Measurements from ENCODE around the gene COL4A4.

COL4A4 gene

DNA sequence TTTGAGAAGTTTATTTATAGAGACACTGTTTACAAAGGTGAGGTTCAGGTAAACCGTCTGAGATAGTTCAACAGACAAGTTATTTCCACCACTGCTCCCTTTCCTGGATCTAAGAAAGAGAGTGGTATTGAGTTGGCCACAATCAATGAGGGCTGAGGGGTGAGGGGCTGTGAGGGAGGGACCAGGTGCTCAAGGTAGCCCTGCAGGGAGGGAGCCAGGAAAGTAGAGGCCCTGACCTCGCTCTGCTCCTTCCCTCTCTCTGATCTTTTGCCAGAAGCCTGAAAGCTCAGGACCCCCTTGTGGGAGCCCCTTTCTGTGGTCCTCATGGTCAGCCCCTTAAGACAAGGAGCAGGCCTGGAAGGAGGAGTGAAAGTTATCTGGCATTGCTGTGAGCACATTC is 30.2 kb upstream of the COL4A4 start:
- no peak overlapping the region for H3K4me3 ChIP-seq (replicated peaks; ENCODE audit: low read depth, low read length)
- DNase-seq (ENCODE audit: low read depth) = no peak
- TF ChIP-seq, protein P1, sequence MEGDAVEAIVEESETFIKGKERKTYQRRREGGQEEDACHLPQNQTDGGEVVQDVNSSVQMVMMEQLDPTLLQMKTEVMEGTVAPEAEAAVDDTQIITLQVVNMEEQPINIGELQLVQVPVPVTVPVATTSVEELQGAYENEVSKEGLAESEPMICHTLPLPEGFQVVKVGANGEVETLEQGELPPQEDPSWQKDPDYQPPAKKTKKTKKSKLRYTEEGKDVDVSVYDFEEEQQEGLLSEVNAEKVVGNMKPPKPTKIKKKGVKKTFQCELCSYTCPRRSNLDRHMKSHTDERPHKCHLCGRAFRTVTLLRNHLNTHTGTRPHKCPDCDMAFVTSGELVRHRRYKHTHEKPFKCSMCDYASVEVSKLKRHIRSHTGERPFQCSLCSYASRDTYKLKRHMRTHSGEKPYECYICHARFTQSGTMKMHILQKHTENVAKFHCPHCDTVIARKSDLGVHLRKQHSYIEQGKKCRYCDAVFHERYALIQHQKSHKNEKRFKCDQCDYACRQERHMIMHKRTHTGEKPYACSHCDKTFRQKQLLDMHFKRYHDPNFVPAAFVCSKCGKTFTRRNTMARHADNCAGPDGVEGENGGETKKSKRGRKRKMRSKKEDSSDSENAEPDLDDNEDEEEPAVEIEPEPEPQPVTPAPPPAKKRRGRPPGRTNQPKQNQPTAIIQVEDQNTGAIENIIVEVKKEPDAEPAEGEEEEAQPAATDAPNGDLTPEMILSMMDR (IDR thresholded peaks at IDR 0.05; ENCODE audit: low read length, missing control alignments) = no peak

DNA sequence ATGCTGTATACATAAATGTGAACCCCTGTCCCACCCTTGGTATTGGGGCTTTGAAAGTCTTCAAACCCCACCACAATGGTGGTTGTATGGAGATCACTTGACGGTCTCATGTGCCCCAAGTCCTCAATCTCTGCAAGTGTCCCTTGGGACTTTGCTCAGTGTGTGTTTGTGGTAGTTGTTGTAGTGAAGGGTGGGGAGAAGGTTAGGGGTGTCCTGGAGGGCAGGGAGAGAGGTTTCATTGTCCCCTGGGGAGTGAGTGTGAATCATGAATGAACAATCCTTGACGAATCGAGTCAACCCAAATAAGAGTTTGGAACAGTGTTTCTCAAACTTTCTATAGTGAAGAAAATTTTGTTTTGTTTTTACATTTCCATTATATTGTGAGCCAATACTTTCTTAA is 28.5 kb upstream of the COL4A4 start:
- no peak for DNase-seq (ENCODE audit: low read depth)

DNA sequence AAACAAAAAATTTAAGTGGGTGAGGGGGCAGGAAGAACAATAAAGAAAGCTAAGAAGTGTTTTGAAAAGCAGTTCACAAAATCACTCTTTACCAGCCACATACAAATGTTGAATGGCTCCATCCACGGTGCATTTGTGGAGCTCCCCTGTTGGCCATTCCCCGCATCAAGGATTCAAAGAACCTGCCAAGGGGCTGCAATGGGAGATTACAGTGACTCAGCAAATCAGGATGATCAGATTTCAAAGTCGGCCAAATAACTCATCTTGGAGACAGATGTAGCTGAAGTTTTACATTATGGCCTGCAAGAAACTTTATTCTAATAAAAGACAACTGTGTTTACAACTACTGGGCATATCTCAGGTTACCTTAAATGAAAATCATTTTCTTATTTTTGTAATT is 27.4 kb upstream of the COL4A4 start:
- H3K4me3 ChIP-seq (replicated peaks; ENCODE audit: low read depth, low read length) = no peak overlapping the region
- DNase-seq (ENCODE audit: low read depth) = no peak
- TF ChIP-seq, protein P1 (IDR thresholded peaks at IDR 0.05; ENCODE audit: low read length, missing control alignments) = no peak

More for the DNA sequence above, 28.5 kb upstream of the COL4A4 start:
- TF ChIP-seq, protein P1 (IDR thresholded peaks at IDR 0.05; ENCODE audit: low read length, missing control alignments) = no peak
- no peak overlapping the region for H3K4me3 ChIP-seq (replicated peaks; ENCODE audit: low read depth, low read length)

DNA sequence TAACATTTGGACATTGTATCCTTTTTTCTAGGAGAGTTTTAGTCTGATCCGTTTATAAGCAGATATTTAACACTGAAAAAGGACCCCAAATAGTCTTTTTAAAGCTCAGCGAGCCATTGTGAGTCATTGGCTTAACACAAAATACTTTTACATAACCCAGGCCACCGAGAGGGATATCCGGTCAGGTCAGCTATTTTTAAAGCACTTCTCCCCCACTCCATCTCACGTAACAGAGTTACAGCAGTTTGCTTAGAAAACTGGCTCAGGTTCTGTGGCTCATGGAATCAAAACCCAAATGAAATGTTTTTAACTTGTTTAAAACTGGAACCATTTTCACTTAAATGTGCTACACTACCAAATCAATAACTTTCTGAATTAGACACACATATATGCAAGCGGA is 24.3 kb upstream of the COL4A4 start:
- peak; percentile 65 for DNase-seq (ENCODE audit: low read depth)
- TF ChIP-seq, protein P1 (IDR thresholded peaks at IDR 0.05; ENCODE audit: low read length, missing control alignments) = no peak
- H3K4me3 ChIP-seq (replicated peaks; ENCODE audit: low read depth, low read length) = no peak overlapping the region

DNA sequence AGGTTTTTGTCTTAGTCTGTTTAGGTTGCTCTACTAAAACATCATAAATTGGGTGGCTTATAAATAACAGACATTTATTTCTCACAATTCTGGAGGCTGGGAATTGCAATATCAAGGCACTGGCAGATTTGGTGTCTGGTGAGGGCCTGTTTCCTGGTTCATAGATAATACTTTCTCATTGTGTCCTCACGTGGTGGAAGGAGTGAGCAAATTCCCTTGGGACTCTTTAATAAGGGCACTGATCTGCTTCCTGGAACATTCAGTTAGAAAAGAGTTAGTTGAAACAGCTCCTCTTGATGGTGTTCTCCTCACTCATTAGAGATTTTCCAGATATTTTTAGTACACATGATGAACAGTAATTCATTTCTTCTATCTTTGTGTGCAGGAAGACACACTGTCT is 22.7 kb upstream of the COL4A4 start:
- peak; percentile 30 for DNase-seq (ENCODE audit: low read depth)

DNA sequence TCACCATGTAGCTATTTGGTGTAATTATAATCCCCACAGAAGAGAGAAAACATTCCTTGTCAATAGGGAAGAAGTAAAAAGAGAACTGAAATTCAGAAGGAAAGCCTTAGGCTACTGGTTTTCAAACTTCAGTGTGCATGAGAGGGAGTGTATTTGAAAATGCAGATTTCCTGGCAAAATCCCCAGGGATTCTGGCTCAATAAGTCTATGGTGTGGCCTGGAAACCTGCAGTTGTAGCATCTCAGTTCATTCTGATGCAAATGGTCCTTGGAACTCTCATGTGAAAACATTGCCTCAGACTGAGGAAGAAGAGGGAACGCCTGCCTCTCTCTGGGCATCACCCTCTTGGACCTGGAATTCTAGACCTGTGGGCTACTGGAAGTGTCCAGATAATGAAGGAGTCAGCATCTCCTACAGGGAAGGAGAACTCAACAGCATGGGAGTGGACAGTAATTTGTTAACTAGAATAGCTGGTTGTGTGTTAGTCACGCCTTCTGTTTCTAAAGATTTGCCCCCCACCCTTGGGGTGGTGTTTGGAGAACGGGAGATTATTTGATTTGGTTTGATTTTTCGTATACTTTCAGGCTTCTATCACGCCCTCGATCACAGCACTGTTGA is 21.7 kb upstream of the COL4A4 start:
- DNase-seq (ENCODE audit: low read depth) = no peak
- TF ChIP-seq, protein P1 (IDR thresholded peaks at IDR 0.05; ENCODE audit: low read length, missing control alignments) = no peak
- no peak overlapping the region for H3K4me3 ChIP-seq (replicated peaks; ENCODE audit: low read depth, low read length)

More for the DNA sequence above, 22.7 kb upstream of the COL4A4 start:
- no peak overlapping the region for H3K4me3 ChIP-seq (replicated peaks; ENCODE audit: low read depth, low read length)
- TF ChIP-seq, protein P1 (IDR thresholded peaks at IDR 0.05; ENCODE audit: low read length, missing control alignments) = no peak

All from fibroblast of pulmonary artery (primary cell).